SH-SY5Y (cell line): ENCODE results near the gene CPNE4.

Experiments
- GATA2 ChIP-seq: IDR thresholded peaks from 2 replicates; pipeline ENCODE4 v1.6.1; 2011; ENCODE audit warnings: mild to moderate bottlenecking, low read depth, low read length
- GATA3 ChIP-seq: IDR thresholded peaks from 2 replicates; pipeline ENCODE4 v1.6.1; 2011; ENCODE audit warnings: low read depth, mild to moderate bottlenecking, low read length, moderate library complexity

Gene CPNE4

GRCh38 chr3:131944676-131945075 is 90.1 kb downstream of the CPNE4 start:
- no peak for TF ChIP-seq GATA3
- TF ChIP-seq GATA2 = no peak

- no peak for TF ChIP-seq GATA2
- TF ChIP-seq GATA3 = no peak
Measured at GRCh38 chr3:131933665-131934064, 101.1 kb downstream of the CPNE4 start.

DNA sequence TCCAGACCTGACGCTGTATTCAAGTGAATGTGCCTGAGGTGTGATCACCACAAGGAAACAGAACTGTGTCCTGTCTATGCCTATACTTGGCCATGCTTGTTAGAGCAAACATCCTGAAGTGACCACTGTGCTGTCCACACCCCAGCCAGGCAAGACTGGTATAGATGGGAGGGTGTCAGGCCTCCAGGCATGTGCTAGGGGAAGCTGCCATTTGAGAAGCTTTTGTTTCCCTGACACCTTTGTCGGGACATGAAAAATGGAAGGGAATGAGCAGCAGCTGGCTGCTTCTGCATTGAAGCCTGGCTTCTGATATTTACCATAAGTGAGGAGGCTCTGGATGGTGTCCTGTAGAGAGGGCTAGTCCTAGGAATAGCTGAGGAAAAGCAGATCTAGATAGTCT is 106.2 kb downstream of the CPNE4 start:
- TF ChIP-seq GATA3 = no peak
- TF ChIP-seq GATA2 = no peak

DNA sequence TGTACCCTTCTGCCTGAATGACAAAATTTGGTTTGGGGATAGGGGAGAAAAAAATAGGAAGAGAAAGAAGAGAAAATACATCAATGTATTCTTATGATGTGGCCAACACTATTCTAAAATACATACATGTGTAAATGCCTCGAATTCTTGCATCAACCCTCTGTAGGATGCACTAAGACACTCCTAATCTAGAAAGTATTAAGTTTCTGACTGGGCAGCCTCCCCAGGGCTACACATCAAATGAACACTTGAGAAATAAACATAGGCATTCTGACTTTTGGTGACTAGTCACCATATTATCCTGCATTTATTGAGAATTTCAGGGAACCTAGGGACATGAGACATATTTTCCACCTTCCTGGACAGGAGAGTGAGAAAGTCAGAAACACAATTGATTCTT is 109.2 kb downstream of the CPNE4 start:
- TF ChIP-seq GATA3 (no peak), GATA2 (no peak)

- TF ChIP-seq GATA3 = no peak
- TF ChIP-seq GATA2 = no peak
Measured at GRCh38 chr3:131922356-131922755, 112.5 kb downstream of the CPNE4 start.

- no peak for TF ChIP-seq GATA2
Measured at GRCh38 chr3:131917006-131917405, 117.8 kb downstream of the CPNE4 start.

- TF ChIP-seq GATA2 = no peak
- no peak for TF ChIP-seq GATA3
Measured at GRCh38 chr3:131914090-131914691, 120.6 kb downstream of the CPNE4 start.

- TF ChIP-seq GATA3 (no peak), GATA2 (no peak)
Measured at GRCh38 chr3:131912255-131912654, 122.6 kb downstream of the CPNE4 start.

DNA sequence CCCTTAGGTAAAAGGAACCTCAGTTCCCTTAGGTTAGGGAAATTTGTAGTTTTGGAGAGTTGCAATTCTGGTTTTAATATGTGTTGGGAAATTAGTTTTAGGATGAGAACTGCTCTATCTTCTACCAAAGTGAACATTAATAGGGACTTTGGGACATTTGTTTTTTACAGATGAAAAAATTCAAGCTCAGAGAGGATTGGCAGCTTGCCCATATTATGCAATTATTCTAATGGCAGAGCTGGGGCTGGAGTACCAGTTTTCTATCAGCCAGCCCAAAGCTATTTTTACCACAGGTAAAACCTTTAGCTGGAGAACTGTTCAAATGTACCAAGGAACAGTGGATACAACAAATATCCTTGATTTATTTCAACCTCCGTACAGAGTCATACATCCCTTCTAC is 127.0 kb downstream of the CPNE4 start:
- TF ChIP-seq GATA2 (no peak), GATA3 (no peak)

DNA sequence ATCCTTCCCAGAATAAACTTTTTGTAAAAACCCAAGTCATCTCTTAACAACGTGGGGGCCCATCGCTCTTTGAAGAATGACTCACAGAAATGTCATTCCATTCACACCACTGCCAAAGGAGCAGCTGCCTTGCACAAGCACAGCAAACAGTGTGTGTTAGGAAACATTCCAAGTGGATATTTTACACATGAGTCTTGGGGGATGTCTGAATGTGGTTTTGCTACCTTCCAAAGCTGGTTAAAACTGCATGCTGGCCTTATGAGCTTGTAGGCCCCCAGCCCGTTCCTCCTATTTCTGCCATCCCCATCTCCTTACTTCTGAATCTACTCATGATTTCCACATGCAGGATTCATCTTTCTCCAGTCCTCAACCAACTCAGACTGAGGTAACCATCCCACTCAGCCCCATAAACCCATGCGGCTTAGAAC is 130.8 kb downstream of the CPNE4 start:
- TF ChIP-seq GATA2 = no peak
- TF ChIP-seq GATA3 = no peak

DNA sequence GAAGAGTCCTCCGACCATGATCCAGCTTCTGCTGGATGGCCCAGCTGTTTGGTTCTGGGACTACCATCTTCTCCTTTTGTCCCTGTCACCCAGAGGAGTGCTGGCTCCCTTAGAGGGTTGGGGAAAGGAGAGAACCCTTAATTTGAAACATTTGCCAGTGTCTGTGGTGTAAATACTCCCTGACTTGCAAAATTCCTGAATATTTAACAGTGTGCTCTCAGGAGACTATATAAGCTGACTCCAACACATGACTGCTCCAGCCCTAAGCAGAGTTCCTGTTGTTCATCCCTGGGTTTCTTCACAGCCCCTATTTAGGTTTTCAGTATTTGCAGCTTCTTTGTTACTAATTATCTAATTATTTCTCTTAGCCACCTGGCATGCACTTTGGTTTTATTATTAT is 133.1 kb downstream of the CPNE4 start:
- TF ChIP-seq GATA2 (no peak), GATA3 (no peak)

DNA sequence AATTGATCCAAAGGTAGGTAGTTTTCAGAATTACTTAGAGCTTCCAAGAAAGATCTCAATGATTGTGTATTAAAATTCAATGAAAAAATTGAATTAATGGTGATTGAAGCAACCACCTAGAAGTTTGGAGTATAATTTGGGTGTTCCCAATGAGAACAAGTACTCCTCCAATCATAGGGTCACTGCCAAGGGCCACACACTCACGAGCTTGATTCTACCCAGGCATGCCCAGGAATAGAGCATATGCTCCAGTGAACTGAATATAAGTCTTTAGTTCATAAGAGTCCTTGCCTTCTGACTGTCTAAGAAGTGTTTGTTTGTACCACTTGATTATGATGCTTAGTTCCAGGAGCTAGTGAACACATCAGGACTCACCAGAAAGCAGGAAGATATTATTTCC is 133.9 kb downstream of the CPNE4 start:
- TF ChIP-seq GATA3 (no peak), GATA2 (no peak)

GRCh38 chr3:131899021-131899420 is 135.8 kb downstream of the CPNE4 start:
- TF ChIP-seq GATA2 = no peak
- no peak for TF ChIP-seq GATA3

DNA sequence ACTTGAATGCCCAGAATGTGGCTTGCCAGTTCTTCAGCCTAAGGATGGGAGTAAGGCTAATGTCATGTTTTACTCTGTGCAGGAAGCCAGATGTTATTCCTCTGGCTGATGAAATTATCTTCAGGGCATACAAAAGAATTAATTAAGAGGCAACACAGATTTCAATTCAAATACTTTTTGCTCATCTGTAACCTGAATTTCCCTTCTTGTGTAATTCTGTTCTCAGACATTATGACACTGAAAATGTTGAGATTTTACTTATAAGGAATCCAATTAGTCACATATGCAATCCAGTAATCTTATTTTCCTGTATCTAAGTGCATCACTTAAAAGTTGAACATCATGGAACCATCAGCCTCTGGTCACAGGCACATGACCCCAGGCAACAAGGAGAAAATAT is 136.5 kb downstream of the CPNE4 start:
- TF ChIP-seq GATA2 = 0 out of 2 replicates have a peak, but pooled peaks have one; percentile 10
- TF ChIP-seq GATA3 = 0 out of 2 replicates have a peak, but pooled peaks have one; percentile 35

- TF ChIP-seq GATA3 (no peak), GATA2 (no peak)
Measured at GRCh38 chr3:131896285-131896684, 138.5 kb downstream of the CPNE4 start.

DNA sequence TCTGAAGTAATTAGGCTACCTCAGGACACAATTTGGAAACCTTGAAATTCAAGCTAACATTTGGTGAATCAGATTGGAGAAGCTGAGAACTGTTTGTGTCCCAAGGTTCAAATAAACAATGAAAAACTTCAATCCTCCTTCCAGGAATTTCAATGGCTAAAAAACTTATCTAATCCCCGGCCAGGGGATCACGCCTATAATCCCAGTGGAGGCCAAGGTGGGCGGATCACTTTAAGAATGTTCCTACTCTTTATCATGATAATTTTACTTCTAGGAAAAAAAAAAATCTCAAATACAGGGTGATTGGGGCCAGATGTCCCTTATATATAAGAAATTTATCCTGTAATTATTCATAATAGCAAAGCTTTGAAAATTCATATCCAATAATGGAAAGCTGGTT is 139.0 kb downstream of the CPNE4 start:
- TF ChIP-seq GATA3 (no peak), GATA2 (no peak)

DNA sequence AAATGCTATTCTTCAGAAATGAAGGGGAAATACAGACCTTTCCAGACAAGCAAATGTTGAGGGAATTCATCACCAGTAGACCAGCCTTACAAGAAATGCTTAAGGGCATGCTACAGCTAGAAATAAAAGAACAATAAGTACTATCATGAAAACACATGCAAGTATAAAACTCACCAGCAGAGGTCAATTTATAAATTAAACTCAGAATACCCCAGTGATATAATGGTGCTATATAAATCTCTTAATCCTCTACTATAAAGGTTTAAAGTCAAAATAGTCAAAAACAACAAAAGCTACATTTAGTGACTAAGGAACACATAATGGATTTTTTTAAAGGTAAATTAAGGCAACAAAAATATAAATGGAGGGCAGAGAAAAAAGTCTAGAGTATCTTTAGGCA is 142.5 kb downstream of the CPNE4 start:
- no peak for TF ChIP-seq GATA3
